GM23338 (cell line): ENCODE data around the gene RCC2.

Source experiments
- CREB1 ChIP-seq: fragments of 250-450 bp; sonication (Bioruptor Pico); IDR thresholded peaks from 2 replicates; pipeline ENCODE4 v1.5.0; 2020; ENCODE audit warnings: low read depth, mild to moderate bottlenecking, moderate library complexity
- CTCF ChIP-seq, 2 experiments: fragments of 200-600 bp in 1 of 2; sonication (generic) in 1 of 2; conservative IDR thresholded peaks; 2 replicates each; pipeline versions ENCODE4 v1.5.1 to v1.6.1; 2016 to 2017; ENCODE audit warnings: antibody characterized with exemption in 2 of 2, low read depth in 2 of 2, mild to moderate bottlenecking in 2 of 2, moderate library complexity in 1 of 2
- ETS1 ChIP-seq: IDR thresholded peaks from 2 replicates; pipeline ENCODE4 v1.6.1; 2016; ENCODE audit warnings: antibody characterized with exemption
- EZH2 ChIP-seq: fragments of 200-600 bp; sonication (generic); IDR thresholded peaks from one replicate; pipeline ENCODE4 v1.8.0; 2017; ENCODE audit warnings: antibody characterized with exemption, mild to moderate bottlenecking, low read depth; ENCODE audit not compliant: unreplicated experiment
- EZH2phosphoT487 ChIP-seq: fragments of 200-600 bp; sonication (generic); IDR thresholded peaks from one replicate; pipeline ENCODE4 v1.8.1; 2018; ENCODE audit warnings: antibody characterized with exemption; ENCODE audit not compliant: unreplicated experiment
- JUNB ChIP-seq: IDR thresholded peaks from one replicate; pipeline ENCODE4 v1.6.1; 2016; ENCODE audit warnings: antibody characterized with exemption; ENCODE audit not compliant: unreplicated experiment
- NANOG ChIP-seq: IDR thresholded peaks from 2 replicates; pipeline ENCODE4 v1.6.1; 2016; ENCODE audit warnings: antibody characterized with exemption, borderline replicate concordance
- POLR2AphosphoS5 ChIP-seq: IDR thresholded peaks from 2 replicates; pipeline ENCODE4 v1.6.1; 2016; ENCODE audit warnings: antibody characterized with exemption, low read depth
- REST ChIP-seq: IDR thresholded peaks from one replicate; pipeline ENCODE4 v1.6.1; 2018; ENCODE audit warnings: antibody characterized with exemption; ENCODE audit not compliant: unreplicated experiment
- STAT1 ChIP-seq: IDR thresholded peaks from one replicate; pipeline ENCODE4 v1.6.1; 2016; ENCODE audit warnings: antibody characterized with exemption; ENCODE audit not compliant: unreplicated experiment
- ZNF114 ChIP-seq: fragments of 250-450 bp; sonication (Bioruptor Pico); IDR thresholded peaks from 2 replicates; pipeline ENCODE4 v1.5.0; 2020; ENCODE audit warnings: mild to moderate bottlenecking, moderate library complexity
- ZNF331 ChIP-seq: fragments of 250-450 bp; sonication (Bioruptor Pico); IDR thresholded peaks from 2 replicates; pipeline ENCODE4 v1.5.0; 2020; ENCODE audit warnings: low read depth, mild to moderate bottlenecking, moderate library complexity

GRCh38 chr1:17420391-17420918 lies 19.0 kb downstream of the RCC2 start:
- TF ChIP-seq REST (no peak), CTCF (conservative IDR thresholded peaks at IDR 0.05; ENCODE audit: low read depth in 2 of 2) (no peak), EZH2 (no peak), STAT1 (no peak), NANOG (no peak), POLR2AphosphoS5 (no peak), CREB1 (no peak), JUNB (no peak), EZH2phosphoT487 (no peak), ZNF331 (CRISPR knock-in tag) (no peak), ZNF114 (no peak), ETS1 (no peak)
